ENCODE results near the gene ZC3H7A.
"Not testable (repeated sequence)": the region's sequence is repeated elsewhere in the genome, so short reads cannot be mapped to it uniquely, and the experiment has no call there.

Gene ZC3H7A

GRCh38 chr16:11794447-11794846 lies 2.6 kb downstream of the ZC3H7A start:
- no peak overlapping the region for H3K4me3 ChIP-seq (ENCODE audit: insufficient read depth, low read depth, low read length)

GRCh38 chr16:11793840-11794239 lies 3.2 kb downstream of the ZC3H7A start:
- Histone ChIP-seq H3K9me3 (ENCODE audit: control insufficient read depth, low read length) (no peaks in the 10 kb centered on the region), H3K27ac (ENCODE audit: insufficient read depth, low read depth, low read length, poor library complexity, severe bottlenecking) (no peak overlapping the region), H3K4me1 (ENCODE audit: control insufficient read depth, insufficient read depth, low read length) (peaks cover 21% of the 10 kb centered on the region), H3K27me3 (ENCODE audit: control insufficient read depth, insufficient read depth, low read length, poor library complexity, severe bottlenecking) (no peaks in the 10 kb centered on the region), H3K4me3 (ENCODE audit: insufficient read depth, low read depth, low read length) (no peak overlapping the region), H3K36me3 (ENCODE audit: control insufficient read depth, insufficient read depth, low read length) (no peaks in the 10 kb centered on the region)
- 94% methylated on average over 7 of the region's 7 CpGs for WGBS, 2 experiments

More at GRCh38 chr16:11794447-11794846, 2.6 kb downstream of the ZC3H7A start:
- peaks cover 22% of the 10 kb centered on the region for H3K4me1 ChIP-seq (ENCODE audit: control insufficient read depth, insufficient read depth, low read length)
- no peaks in the 10 kb centered on the region for H3K27me3 ChIP-seq (ENCODE audit: control insufficient read depth, insufficient read depth, low read length, poor library complexity, severe bottlenecking)
- 85 to 92% methylated on average over 2 of the region's 2 CpGs for WGBS, 2 experiments
- H3K27ac ChIP-seq (ENCODE audit: insufficient read depth, low read depth, low read length, poor library complexity, severe bottlenecking): no peak overlapping the region
- no peaks in the 10 kb centered on the region for H3K36me3 ChIP-seq (ENCODE audit: control insufficient read depth, insufficient read depth, low read length)
- no peaks in the 10 kb centered on the region for H3K9me3 ChIP-seq (ENCODE audit: control insufficient read depth, low read length)

DNA sequence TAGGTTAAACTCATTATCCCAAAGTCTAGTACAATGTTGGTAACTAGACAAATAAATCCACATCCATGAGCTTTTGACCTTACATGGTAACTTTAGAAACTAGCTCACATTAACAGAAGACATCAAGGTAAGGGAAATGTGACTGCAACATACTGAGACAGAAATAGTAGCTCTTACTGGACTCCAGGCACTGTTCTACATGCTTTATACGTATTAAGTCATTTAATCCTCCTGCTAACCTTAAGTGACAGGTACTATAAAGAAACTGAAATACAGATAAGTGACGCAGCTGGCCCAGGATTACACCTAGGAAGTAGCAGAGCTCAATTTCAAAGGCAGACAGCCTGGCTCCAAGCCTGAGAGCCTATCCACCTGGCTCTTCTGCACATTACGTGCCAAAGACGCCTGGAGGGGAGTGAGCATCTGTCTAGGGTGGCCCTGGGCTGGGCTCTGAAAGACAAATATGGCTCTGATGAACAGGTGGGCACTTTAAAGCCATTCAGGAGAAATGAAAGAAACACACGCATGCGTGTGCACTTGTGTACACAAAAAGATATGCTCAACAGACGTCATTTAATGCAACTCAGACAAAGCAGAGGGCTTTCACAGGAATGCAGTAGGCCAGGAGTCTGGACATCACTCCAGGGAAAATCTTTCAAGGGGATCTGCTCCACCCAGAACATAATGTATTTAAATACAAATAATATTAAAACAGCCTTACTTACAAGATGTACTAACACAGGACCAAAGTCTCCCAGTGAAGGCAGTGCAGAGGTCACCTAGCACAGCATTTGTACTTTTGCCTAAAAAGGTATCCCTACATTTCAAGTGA lies 4.4 kb downstream of the ZC3H7A start:
- H3K27me3 ChIP-seq (ENCODE audit: control insufficient read depth, insufficient read depth, low read length, poor library complexity, severe bottlenecking): no peaks in the 10 kb centered on the region
- WGBS, 2 experiments: 96 to 97% methylated on average over 7 of the region's 7 CpGs
- no peak overlapping the region for H3K27ac ChIP-seq (ENCODE audit: insufficient read depth, low read depth, low read length, poor library complexity, severe bottlenecking)
- no peak overlapping the region for H3K4me3 ChIP-seq (ENCODE audit: insufficient read depth, low read depth, low read length)
- no peaks in the 10 kb centered on the region for H3K9me3 ChIP-seq (ENCODE audit: control insufficient read depth, low read length)
- H3K36me3 ChIP-seq (ENCODE audit: control insufficient read depth, insufficient read depth, low read length): no peaks in the 10 kb centered on the region
- peaks cover 10% of the 10 kb centered on the region for H3K4me1 ChIP-seq (ENCODE audit: control insufficient read depth, insufficient read depth, low read length)

GRCh38 chr16:11791144-11791828 lies 5.8 kb downstream of the ZC3H7A start:
- H3K4me1 ChIP-seq (ENCODE audit: control insufficient read depth, insufficient read depth, low read length): peaks cover 10% of the 10 kb centered on the region
- H3K9me3 ChIP-seq (ENCODE audit: control insufficient read depth, low read length): no peaks in the 10 kb centered on the region
- H3K27ac ChIP-seq (ENCODE audit: insufficient read depth, low read depth, low read length, poor library complexity, severe bottlenecking): peak overlapping the region; percentile 47
- no peaks in the 10 kb centered on the region for H3K27me3 ChIP-seq (ENCODE audit: control insufficient read depth, insufficient read depth, low read length, poor library complexity, severe bottlenecking)
- H3K36me3 ChIP-seq (ENCODE audit: control insufficient read depth, insufficient read depth, low read length): no peaks in the 10 kb centered on the region
- 78 to 82% methylated on average over 8 of the region's 8 CpGs for WGBS, 2 experiments
- H3K4me3 ChIP-seq (ENCODE audit: insufficient read depth, low read depth, low read length): no peak overlapping the region

GRCh38 chr16:11788914-11789313 lies 8.1 kb downstream of the ZC3H7A start:
- WGBS, 2 experiments: 85 to 99% methylated on average over 1 to 3 of the region's 3 CpGs
- Histone ChIP-seq H3K36me3 (ENCODE audit: control insufficient read depth, insufficient read depth, low read length) (no peaks in the 10 kb centered on the region), H3K27me3 (ENCODE audit: control insufficient read depth, insufficient read depth, low read length, poor library complexity, severe bottlenecking) (no peaks in the 10 kb centered on the region), H3K4me1 (ENCODE audit: control insufficient read depth, insufficient read depth, low read length) (peaks cover 10% of the 10 kb centered on the region), H3K4me3 (ENCODE audit: insufficient read depth, low read depth, low read length) (no peak overlapping the region), H3K9me3 (ENCODE audit: control insufficient read depth, low read length) (no peaks in the 10 kb centered on the region), H3K27ac (ENCODE audit: insufficient read depth, low read depth, low read length, poor library complexity, severe bottlenecking) (no peak overlapping the region)

GRCh38 chr16:11784980-11785599 lies 12.0 kb downstream of the ZC3H7A start:
- H3K27me3 ChIP-seq (ENCODE audit: control insufficient read depth, insufficient read depth, low read length, poor library complexity, severe bottlenecking); H3K4me3 ChIP-seq (ENCODE audit: insufficient read depth, low read depth, low read length); H3K9me3 ChIP-seq (ENCODE audit: control insufficient read depth, low read length); H3K27ac ChIP-seq (ENCODE audit: insufficient read depth, low read depth, low read length, poor library complexity, severe bottlenecking); H3K36me3 ChIP-seq (ENCODE audit: control insufficient read depth, insufficient read depth, low read length); H3K4me1 ChIP-seq (ENCODE audit: control insufficient read depth, insufficient read depth, low read length): not testable (repeated sequence)
- WGBS, 2 experiments: 93 to 95% methylated on average over 12 to 13 of the region's 13 CpGs

- not testable (repeated sequence) for H3K27me3 ChIP-seq (ENCODE audit: control insufficient read depth, insufficient read depth, low read length, poor library complexity, severe bottlenecking); H3K4me3 ChIP-seq (ENCODE audit: insufficient read depth, low read depth, low read length); H3K9me3 ChIP-seq (ENCODE audit: control insufficient read depth, low read length); H3K36me3 ChIP-seq (ENCODE audit: control insufficient read depth, insufficient read depth, low read length); H3K4me1 ChIP-seq (ENCODE audit: control insufficient read depth, insufficient read depth, low read length); H3K27ac ChIP-seq (ENCODE audit: insufficient read depth, low read depth, low read length, poor library complexity, severe bottlenecking)
- WGBS, 2 experiments: 91 to 94% methylated on average over 6 of the region's 6 CpGs
These were observed 12.7 kb downstream of the ZC3H7A start for GRCh38 chr16:11784381-11784780.

DNA sequence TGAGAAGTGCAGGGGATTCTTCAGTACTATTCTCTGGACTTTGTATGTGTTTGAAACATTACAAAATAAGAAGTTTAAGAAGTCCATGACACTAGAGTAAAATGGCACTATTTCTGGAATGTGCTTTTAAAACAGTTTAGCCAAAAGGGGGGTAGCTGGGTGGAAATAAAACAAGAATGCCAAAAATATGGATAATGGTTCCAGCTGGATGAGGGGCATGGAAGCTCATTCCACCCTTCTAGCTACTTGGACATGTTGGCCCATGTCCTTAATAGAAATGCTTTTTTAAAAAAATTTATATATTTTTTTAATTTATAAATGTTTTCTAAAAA lies 13.1 kb downstream of the ZC3H7A start:
- no peak overlapping the region for H3K27ac ChIP-seq (ENCODE audit: insufficient read depth, low read depth, low read length, poor library complexity, severe bottlenecking)

DNA sequence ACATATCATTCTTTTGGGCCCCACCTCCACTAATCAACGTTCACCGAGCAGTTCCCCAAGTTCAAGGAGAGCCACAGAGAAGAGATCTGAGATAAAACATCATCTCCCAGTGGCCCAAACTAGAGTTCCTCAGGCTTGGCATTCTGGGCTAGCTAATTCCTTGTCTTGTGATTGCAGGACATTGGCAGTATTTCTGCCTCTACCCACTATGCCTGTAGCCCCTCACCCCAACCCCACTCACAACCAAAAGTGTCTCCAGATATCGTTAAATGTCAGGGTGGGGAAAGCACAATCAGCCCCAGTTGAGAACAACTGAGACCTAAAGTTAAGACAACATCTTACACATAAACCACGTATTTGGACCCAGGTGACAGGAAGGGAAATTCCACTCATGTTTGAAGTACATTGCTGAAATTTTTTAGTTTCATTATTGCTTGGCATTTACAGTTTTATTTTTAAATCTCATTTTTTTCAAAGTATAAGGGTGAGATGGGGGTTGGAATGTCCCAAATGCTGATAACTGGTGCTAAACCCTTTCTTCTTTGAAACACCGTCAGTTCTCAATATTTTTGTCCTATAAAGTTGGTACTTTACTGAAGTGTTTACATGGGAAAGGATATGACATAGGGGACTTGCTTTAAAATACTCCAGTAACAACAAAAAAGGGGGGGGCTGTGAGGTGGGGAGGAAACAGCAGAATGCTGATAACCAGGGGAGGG lies 13.6 kb downstream of the ZC3H7A start:
- no peak overlapping the region for H3K4me3 ChIP-seq (ENCODE audit: insufficient read depth, low read depth, low read length)
- no peak overlapping the region for H3K27ac ChIP-seq (ENCODE audit: insufficient read depth, low read depth, low read length, poor library complexity, severe bottlenecking)
- peaks cover 5% of the 10 kb centered on the region for H3K36me3 ChIP-seq (ENCODE audit: control insufficient read depth, insufficient read depth, low read length)
- no peaks in the 10 kb centered on the region for H3K27me3 ChIP-seq (ENCODE audit: control insufficient read depth, insufficient read depth, low read length, poor library complexity, severe bottlenecking)
- H3K9me3 ChIP-seq (ENCODE audit: control insufficient read depth, low read length): no peaks in the 10 kb centered on the region
- WGBS, 2 experiments: 92 to 97% methylated on average over 5 of the region's 5 CpGs
- H3K4me1 ChIP-seq (ENCODE audit: control insufficient read depth, insufficient read depth, low read length): no peaks in the 10 kb centered on the region

More for the DNA sequence above, 13.1 kb downstream of the ZC3H7A start:
- Histone ChIP-seq H3K4me3 (ENCODE audit: insufficient read depth, low read depth, low read length) (no peak overlapping the region), H3K36me3 (ENCODE audit: control insufficient read depth, insufficient read depth, low read length) (peaks cover 5% of the 10 kb centered on the region), H3K27me3 (ENCODE audit: control insufficient read depth, insufficient read depth, low read length, poor library complexity, severe bottlenecking) (no peaks in the 10 kb centered on the region), H3K9me3 (ENCODE audit: control insufficient read depth, low read length) (no peaks in the 10 kb centered on the region), H3K4me1 (ENCODE audit: control insufficient read depth, insufficient read depth, low read length) (no peaks in the 10 kb centered on the region)

DNA sequence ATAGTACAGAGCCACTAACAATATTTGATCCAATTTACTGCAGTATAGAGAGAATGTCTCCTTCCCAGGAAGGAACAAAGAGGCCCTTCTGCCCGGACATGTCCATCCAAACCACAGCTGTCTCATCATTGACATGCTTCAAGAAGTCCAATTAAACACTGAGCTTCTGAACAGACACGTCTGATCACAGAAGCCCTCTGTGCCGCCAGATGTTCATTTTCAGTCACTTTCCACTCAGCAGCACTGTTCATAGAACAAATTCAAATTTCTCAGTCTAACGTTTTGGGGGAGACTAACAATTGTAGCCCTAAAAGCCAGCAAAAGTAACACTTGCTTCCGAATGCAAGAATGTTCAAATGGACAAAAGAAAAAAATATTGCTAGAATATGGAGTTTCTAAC lies 15.3 kb downstream of the ZC3H7A start:
- H3K4me1 ChIP-seq (ENCODE audit: control insufficient read depth, insufficient read depth, low read length): no peaks in the 10 kb centered on the region
- no peaks in the 10 kb centered on the region for H3K9me3 ChIP-seq (ENCODE audit: control insufficient read depth, low read length)
- peak overlapping the region; percentile 50 for H3K27ac ChIP-seq (ENCODE audit: insufficient read depth, low read depth, low read length, poor library complexity, severe bottlenecking)
- no peaks in the 10 kb centered on the region for H3K27me3 ChIP-seq (ENCODE audit: control insufficient read depth, insufficient read depth, low read length, poor library complexity, severe bottlenecking)
- no peak overlapping the region for H3K4me3 ChIP-seq (ENCODE audit: insufficient read depth, low read depth, low read length)
- 91% methylated on average over 5 of the region's 5 CpGs for WGBS, 2 experiments
- peaks cover 5% of the 10 kb centered on the region for H3K36me3 ChIP-seq (ENCODE audit: control insufficient read depth, insufficient read depth, low read length)
